AG08396 (cell line): ENCODE measurements around the gene EPHA7.

Source experiments
- DNase-seq: peaks from one replicate; pipeline ENCODE4 v3.0.0; 2012; ENCODE audit warnings: low spot score, mixed read lengths

The EPHA7 gene

GRCh38 chr6:93325761-93326160, 93.6 kb downstream of the EPHA7 start:
- no peak for DNase-seq

GRCh38 chr6:93323630-93324029, 95.7 kb downstream of the EPHA7 start:
- DNase-seq = no peak

DNA sequence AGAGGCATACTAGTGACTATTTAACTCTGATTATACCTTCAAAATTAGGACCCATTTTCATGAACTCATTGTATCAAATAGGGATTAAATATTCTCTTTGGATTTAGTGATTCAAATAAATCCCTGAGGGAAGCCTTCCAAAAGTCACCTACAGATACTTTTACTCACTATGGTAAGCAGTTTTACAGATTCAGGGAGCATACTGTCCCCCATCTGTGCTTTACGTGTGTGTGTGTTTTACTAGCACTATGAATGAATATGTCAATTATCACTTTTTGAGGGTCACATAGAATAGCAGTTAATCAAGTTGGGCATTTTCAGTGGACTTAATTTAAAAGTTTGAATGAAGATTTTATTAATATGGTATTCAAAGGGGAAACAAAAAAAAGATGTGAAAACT, 96.7 kb downstream of the EPHA7 start:
- no peak for DNase-seq

- no peak for DNase-seq
Observed at GRCh38 chr6:93319304-93319703, 100.1 kb downstream of the EPHA7 start.

- DNase-seq = no peak
Observed at GRCh38 chr6:93318121-93318520, 101.2 kb downstream of the EPHA7 start.

- DNase-seq = no peak
Observed at GRCh38 chr6:93317592-93317991, 101.8 kb downstream of the EPHA7 start.

DNA sequence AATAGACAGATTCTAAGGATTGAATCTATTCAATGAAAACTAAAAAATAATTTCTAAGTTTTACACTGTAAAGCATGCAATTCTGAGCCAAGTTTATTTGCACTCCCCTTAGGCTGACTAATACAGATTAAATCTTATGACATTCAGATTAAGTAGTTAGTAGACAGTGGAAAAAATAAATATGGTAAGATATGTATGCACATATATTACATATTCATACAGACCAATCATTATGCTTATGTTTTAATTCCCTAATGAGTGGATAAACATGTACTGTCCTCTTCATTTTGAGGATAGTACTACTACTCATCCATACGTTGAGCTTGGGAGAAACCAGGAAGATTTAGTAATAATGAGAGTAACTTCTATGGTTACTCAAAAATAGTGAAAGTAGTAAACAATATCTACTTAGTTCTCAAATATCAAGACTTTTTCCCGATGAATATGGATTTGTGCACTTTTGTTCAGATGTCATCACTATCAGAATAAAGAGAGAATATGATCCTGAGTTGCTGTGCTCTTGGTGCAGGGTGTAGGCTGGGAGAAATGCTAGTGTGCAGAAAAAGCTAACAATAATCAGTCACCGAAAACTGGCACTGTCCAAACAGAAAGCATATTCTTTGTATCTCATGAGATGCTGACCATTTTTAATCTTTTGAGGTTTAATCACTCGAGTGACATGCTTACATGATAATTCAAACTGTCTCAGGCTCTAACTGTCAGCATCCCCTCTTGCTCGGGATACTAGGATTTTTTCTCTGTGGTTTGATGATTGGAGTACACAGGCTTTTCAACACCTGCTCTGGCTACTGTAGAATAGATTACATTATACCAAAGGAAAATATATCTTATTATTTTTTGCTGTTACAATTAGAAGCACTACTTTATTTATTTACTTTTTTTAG, 111.6 kb downstream of the EPHA7 start:
- no peak for DNase-seq

- DNase-seq = no peak
Observed at GRCh38 chr6:93305088-93305487, 114.3 kb downstream of the EPHA7 start.

DNA sequence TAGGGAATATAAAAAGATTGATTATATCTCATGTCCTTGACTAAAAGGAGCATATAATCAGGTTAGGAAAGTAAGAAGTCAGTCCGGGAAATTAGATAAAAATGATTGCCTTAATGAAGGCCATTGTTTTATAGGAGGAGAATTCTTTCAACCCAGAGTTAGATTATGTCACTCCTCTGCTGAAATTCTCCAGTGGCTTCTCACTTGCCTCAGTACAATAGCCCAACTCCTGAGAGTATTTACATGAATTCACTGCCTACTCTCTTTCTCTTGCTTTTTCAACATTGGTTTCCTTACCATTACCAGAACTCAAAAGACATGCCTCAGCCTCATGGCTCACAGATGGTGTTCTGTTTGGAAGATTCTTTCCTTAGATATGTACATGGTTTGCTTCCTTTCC, 114.9 kb downstream of the EPHA7 start:
- DNase-seq = no peak

- DNase-seq = no peak
Observed at GRCh38 chr6:93300661-93301060, 118.7 kb downstream of the EPHA7 start.

- DNase-seq = no peak
Observed at GRCh38 chr6:93299622-93300021, 119.7 kb downstream of the EPHA7 start.

DNA sequence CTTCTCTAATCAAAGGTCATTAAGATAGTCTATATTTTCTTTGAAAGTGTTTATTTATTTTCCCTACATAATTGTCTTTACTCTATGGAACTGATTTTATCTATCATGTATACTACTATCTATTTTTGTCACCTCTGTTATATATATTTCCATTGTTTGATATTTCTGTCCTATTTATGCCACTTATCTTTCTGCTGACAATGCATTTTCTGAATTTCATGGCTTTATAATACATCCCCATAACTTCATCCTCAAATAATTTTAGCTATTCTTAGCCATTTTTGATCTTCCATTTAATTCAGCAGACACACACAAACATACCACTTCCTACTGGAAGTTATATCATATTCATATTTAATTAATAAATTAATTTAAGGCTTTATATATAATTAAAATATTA, 123.7 kb downstream of the EPHA7 start:
- no peak for DNase-seq

GRCh38 chr6:93294879-93295278, 124.5 kb downstream of the EPHA7 start:
- DNase-seq = no peak

DNA sequence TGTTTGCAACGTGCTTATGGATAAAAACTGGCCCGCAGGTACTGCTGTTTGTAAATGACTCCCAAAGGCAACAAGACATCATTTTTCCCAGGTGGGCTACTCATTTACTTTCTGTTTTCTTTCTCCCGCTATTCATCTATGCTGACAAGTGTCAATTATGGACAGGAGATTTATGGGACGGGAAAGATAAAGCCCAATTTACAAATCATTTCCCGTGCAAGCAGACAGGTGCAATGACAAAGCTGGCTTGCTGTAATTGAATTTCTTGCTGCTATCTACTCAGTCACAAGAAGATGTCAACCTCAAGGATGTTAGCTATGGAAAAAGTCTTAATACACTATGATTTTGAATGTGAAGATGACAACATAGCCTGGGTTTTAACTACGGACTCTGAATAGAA, 125.5 kb downstream of the EPHA7 start:
- DNase-seq = no peak

- no peak for DNase-seq
Observed at GRCh38 chr6:93293460-93293859, 125.9 kb downstream of the EPHA7 start.

- no peak for DNase-seq
Observed at GRCh38 chr6:93282521-93283031, 136.8 kb downstream of the EPHA7 start.

- DNase-seq = no peak
Observed at GRCh38 chr6:93278241-93278640, 141.1 kb downstream of the EPHA7 start.

DNA sequence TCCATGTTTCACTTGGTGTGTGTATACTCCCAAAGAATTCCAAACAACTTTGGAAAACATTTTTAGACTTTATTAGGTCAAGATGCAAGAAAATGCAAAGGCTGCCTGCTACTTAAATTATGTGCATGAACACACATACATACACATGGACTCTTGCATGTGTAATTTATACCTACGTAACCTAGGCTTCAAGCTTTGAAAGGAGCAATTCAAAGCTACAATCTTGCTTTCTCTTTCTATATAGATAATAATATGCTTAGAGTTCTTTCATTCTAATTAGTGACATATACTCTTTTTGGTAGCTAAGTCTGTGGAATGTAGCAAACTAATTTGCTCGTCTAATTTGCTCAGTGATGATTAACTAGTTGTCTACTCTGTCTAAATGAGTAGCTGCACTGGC, 146.5 kb downstream of the EPHA7 start:
- DNase-seq = no peak

- DNase-seq = no peak
Observed at GRCh38 chr6:93272211-93272610, 147.1 kb downstream of the EPHA7 start.

- no peak for DNase-seq
Observed at GRCh38 chr6:93266116-93266817, 153.1 kb downstream of the EPHA7 start.

- DNase-seq = no peak
Observed at GRCh38 chr6:93260881-93261280, 158.5 kb downstream of the EPHA7 start.

- DNase-seq = no peak
Observed at GRCh38 chr6:93259332-93259731, 160.0 kb downstream of the EPHA7 start.

- DNase-seq = no peak
Observed at GRCh38 chr6:93252930-93253329, 166.4 kb downstream of the EPHA7 start.
